A673 (cell line): ENCODE measurements around the gene NPRL2.

Experiments used
- CTCF ChIP-seq: fragments of 300-800, 200-600 bp; sonication (generic); conservative IDR thresholded peaks from 2 replicates; pipeline ENCODE4 v1.5.1; 2017; ENCODE audit warnings: low read depth, mild to moderate bottlenecking, antibody characterized with exemption, low read length, moderate library complexity, mixed read lengths
- EZH2 ChIP-seq: fragments of 200-600 bp; sonication (generic); IDR thresholded peaks from 2 replicates; pipeline ENCODE4 v1.6.1; 2017; ENCODE audit warnings: borderline replicate concordance, low read depth, mild to moderate bottlenecking, mixed read lengths, antibody characterized with exemption, low read length; ENCODE audit not compliant: poor library complexity, severe bottlenecking

- no peak for TF ChIP-seq CTCF
- TF ChIP-seq EZH2, result no peak
Observed at GRCh38 chr3:50317300-50317699, 33.3 kb downstream of the NPRL2 start.
